Stimulated activated naive B cell treated with anti-CD40 and anti-IgM and Interleukin-4, amounts not matched to agents 10 μg/mL and 1 μg/mL and 100 μg/mL, for 72 hours (primary cell): ENCODE measurements around the gene ABL1.

Source experiments
- ATAC-seq, 2 donors: fragments of 150-1000 bp; cut with Tn5 transposase; replicated peaks; 2 replicates each; pipeline ENCODE4 v1.10.0; 2021; ENCODE audit warnings: moderate library complexity in 1 of 2
- DNase-seq: peaks from one replicate; pipeline ENCODE4 v3.0.0; 2021
- H3K27ac Mint-ChIP-seq: one replicate; pipeline ENCODE4 v1.8.0; 2022; ENCODE audit warnings: mild to moderate bottlenecking, mixed read lengths
- H3K27me3 Mint-ChIP-seq, 2 donors: one replicate each; pipeline ENCODE4 v1.8.0; 2022; ENCODE audit warnings: mixed read lengths in 2 of 2
- H3K36me3 Mint-ChIP-seq, 2 donors: one replicate each; pipeline ENCODE4 v1.8.0; 2022; ENCODE audit warnings: mixed read lengths in 2 of 2, mild to moderate bottlenecking in 1 of 2
- H3K4me1 Mint-ChIP-seq, 2 donors: one replicate each; pipeline ENCODE4 v1.8.0; 2022; ENCODE audit warnings: mixed read lengths in 2 of 2, mild to moderate bottlenecking in 1 of 2
- H3K4me3 Mint-ChIP-seq, 2 donors: one replicate each; pipeline ENCODE4 v1.8.0; 2022; ENCODE audit warnings: mild to moderate bottlenecking in 2 of 2, mixed read lengths in 2 of 2, moderate library complexity in 1 of 2
- H3K9me3 Mint-ChIP-seq, 2 donors: one replicate each; pipeline ENCODE4 v1.8.0; 2022; ENCODE audit warnings: mixed read lengths in 2 of 2, mild to moderate bottlenecking in 1 of 2

The ABL1 gene

GRCh38 chr9:130880599-130881220 is 45.7 kb downstream of the ABL1 start:
- DNase-seq (no peak), ATAC-seq (no peak)
- Mint-ChIP-seq H3K36me3 (peaks cover 49 to 63% of the 10 kb centered on the region in 2 donors), H3K4me3 (no peak overlapping the region), H3K27me3 (no peaks in the 10 kb centered on the region), H3K4me1 (no peaks in the 10 kb centered on the region), H3K9me3 (no peaks in the 10 kb centered on the region), H3K27ac (no peak overlapping the region)

- DNase-seq (no peak), ATAC-seq (no peak)
- Mint-ChIP-seq H3K9me3 (no peaks in the 10 kb centered on the region), H3K4me1 (no peaks in the 10 kb centered on the region), H3K4me3 (no peak overlapping the region), H3K27ac (no peak overlapping the region), H3K27me3 (no peaks in the 10 kb centered on the region), H3K36me3 (peaks cover 53 to 67% of the 10 kb centered on the region in 2 donors)
These were observed 46.5 kb downstream of the ABL1 start for GRCh38 chr9:130881516-130881915.

- Mint-ChIP-seq H3K9me3 (no peaks in the 10 kb centered on the region), H3K27me3 (no peaks in the 10 kb centered on the region), H3K4me1 (no peaks in the 10 kb centered on the region), H3K36me3 (peaks cover 57 to 71% of the 10 kb centered on the region in 2 donors), H3K4me3 (no peak overlapping the region), H3K27ac (no peak overlapping the region)
- ATAC-seq (no peak), DNase-seq (no peak)
These were observed 47.7 kb downstream of the ABL1 start for GRCh38 chr9:130882696-130883225.

- Mint-ChIP-seq H3K27ac (no peak overlapping the region), H3K4me3 (no peak overlapping the region), H3K27me3 (no peaks in the 10 kb centered on the region)
These were observed 48.4 kb downstream of the ABL1 start for GRCh38 chr9:130883479-130883878.

GRCh38 chr9:130884111-130884531 is 49.1 kb downstream of the ABL1 start:
- no peak for ATAC-seq
- no peaks in the 10 kb centered on the region for H3K27me3 Mint-ChIP-seq
- H3K9me3 Mint-ChIP-seq: no peaks in the 10 kb centered on the region
- H3K36me3 Mint-ChIP-seq: peaks cover 47 to 78% of the 10 kb centered on the region in 2 donors
- no peak overlapping the region for H3K4me3 Mint-ChIP-seq
- H3K4me1 Mint-ChIP-seq: no peaks in the 10 kb centered on the region
- no peak for DNase-seq
- H3K27ac Mint-ChIP-seq: no peak overlapping the region

More at GRCh38 chr9:130883479-130883878, 48.4 kb downstream of the ABL1 start:
- Mint-ChIP-seq H3K9me3 (no peaks in the 10 kb centered on the region), H3K36me3 (peaks cover 50 to 76% of the 10 kb centered on the region in 2 donors), H3K4me1 (no peaks in the 10 kb centered on the region)
- no peak for DNase-seq
- no peak for ATAC-seq

- no peaks in the 10 kb centered on the region for H3K27me3 Mint-ChIP-seq
- no peaks in the 10 kb centered on the region for H3K9me3 Mint-ChIP-seq
- DNase-seq (no peak), ATAC-seq (no peak)
- peak overlapping the region; percentile 39 for H3K27ac Mint-ChIP-seq
- no peaks in the 10 kb centered on the region for H3K4me1 Mint-ChIP-seq
- H3K4me3 Mint-ChIP-seq: no peak overlapping the region
- peaks cover 43 to 72% of the 10 kb centered on the region in 2 donors for H3K36me3 Mint-ChIP-seq
These were observed 49.8 kb downstream of the ABL1 start for GRCh38 chr9:130884542-130885483.

- H3K4me1 Mint-ChIP-seq: no peaks in the 10 kb centered on the region
- DNase-seq: no peak
- no peak overlapping the region for H3K4me3 Mint-ChIP-seq
- peaks cover 39 to 65% of the 10 kb centered on the region in 2 donors for H3K36me3 Mint-ChIP-seq
- no peaks in the 10 kb centered on the region for H3K27me3 Mint-ChIP-seq
- peak overlapping the region; percentile 67 for H3K27ac Mint-ChIP-seq
- no peaks in the 10 kb centered on the region for H3K9me3 Mint-ChIP-seq
- ATAC-seq: no peak
These were observed 50.7 kb downstream of the ABL1 start for GRCh38 chr9:130885484-130886375.

- Mint-ChIP-seq H3K4me3 (no peak overlapping the region), H3K9me3 (no peaks in the 10 kb centered on the region), H3K27ac (peak overlapping the region; percentile 20), H3K27me3 (no peaks in the 10 kb centered on the region), H3K36me3 (peaks cover 30 to 54% of the 10 kb centered on the region in 2 donors), H3K4me1 (no peaks in the 10 kb centered on the region)
- ATAC-seq: no peak
- DNase-seq: no peak
These were observed 51.9 kb downstream of the ABL1 start for GRCh38 chr9:130886981-130887380.

GRCh38 chr9:130887494-130888144 is 52.6 kb downstream of the ABL1 start:
- Mint-ChIP-seq H3K4me1 (no peaks in the 10 kb centered on the region), H3K36me3 (peaks cover 30 to 52% of the 10 kb centered on the region in 2 donors), H3K27ac (no peak overlapping the region), H3K4me3 (no peak overlapping the region), H3K9me3 (no peaks in the 10 kb centered on the region), H3K27me3 (no peaks in the 10 kb centered on the region)
- ATAC-seq: no peak
- no peak for DNase-seq

- peaks cover 30 to 55% of the 10 kb centered on the region in 2 donors for H3K36me3 Mint-ChIP-seq
- no peak overlapping the region for H3K27ac Mint-ChIP-seq
- peaks cover under 1 to 2% of the 10 kb centered on the region in 2 donors for H3K4me1 Mint-ChIP-seq
- DNase-seq: no peak
- H3K9me3 Mint-ChIP-seq: no peaks in the 10 kb centered on the region
- no peaks in the 10 kb centered on the region for H3K27me3 Mint-ChIP-seq
- H3K4me3 Mint-ChIP-seq: no peak overlapping the region
- no peak for ATAC-seq
These were observed 53.3 kb downstream of the ABL1 start for GRCh38 chr9:130888146-130888885.

- no peaks in the 10 kb centered on the region for H3K27me3 Mint-ChIP-seq
- ATAC-seq (no peak), DNase-seq (no peak)
- peaks cover 16 to 46% of the 10 kb centered on the region in 2 donors for H3K36me3 Mint-ChIP-seq
- no peaks in the 10 kb centered on the region for H3K9me3 Mint-ChIP-seq
- peaks cover 6 to 7% of the 10 kb centered on the region in 2 donors for H3K4me1 Mint-ChIP-seq
- H3K4me3 Mint-ChIP-seq: no peak overlapping the region
- H3K27ac Mint-ChIP-seq: no peak overlapping the region
These were observed 55.1 kb downstream of the ABL1 start for GRCh38 chr9:130890124-130890523.

GRCh38 chr9:130890870-130891687 is 56.0 kb downstream of the ABL1 start:
- Mint-ChIP-seq H3K4me3 (no peak overlapping the region), H3K9me3 (no peaks in the 10 kb centered on the region), H3K27ac (no peak overlapping the region), H3K36me3 (peaks cover 9 to 36% of the 10 kb centered on the region in 2 donors), H3K27me3 (no peaks in the 10 kb centered on the region), H3K4me1 (peaks cover 6 to 7% of the 10 kb centered on the region in 2 donors)
- DNase-seq: no peak
- ATAC-seq: no peak
